Uterus (tissue), 2 donors: ENCODE measurements around the gene GOSR2.

Experiments used
- POLR2A ChIP-seq, 2 donors: fragments of 450-650 bp; IDR thresholded peaks; one replicate each; pipeline ENCODE4 v1.6.1; 2016; ENCODE audit warnings: antibody characterized with exemption in 2 of 2, mild to moderate bottlenecking in 1 of 2, moderate library complexity in 1 of 2
- TF ChIP-seq, protein P1 (sequence below), 4 experiments: fragments of 200-600 bp in 2 of 4; fragments of 450-650 bp in 2 of 4; sonication (generic) in 2 of 4; IDR thresholded peaks; one replicate each; pipeline ENCODE4 v1.5.1; 2016 to 2019; ENCODE audit warnings: antibody characterized with exemption in 4 of 4, mild to moderate bottlenecking in 2 of 4, moderate library complexity in 1 of 4

GRCh38 chr17:46898364-46898763, 24.6 kb upstream of the GOSR2 start:
- TF ChIP-seq, protein P1, sequence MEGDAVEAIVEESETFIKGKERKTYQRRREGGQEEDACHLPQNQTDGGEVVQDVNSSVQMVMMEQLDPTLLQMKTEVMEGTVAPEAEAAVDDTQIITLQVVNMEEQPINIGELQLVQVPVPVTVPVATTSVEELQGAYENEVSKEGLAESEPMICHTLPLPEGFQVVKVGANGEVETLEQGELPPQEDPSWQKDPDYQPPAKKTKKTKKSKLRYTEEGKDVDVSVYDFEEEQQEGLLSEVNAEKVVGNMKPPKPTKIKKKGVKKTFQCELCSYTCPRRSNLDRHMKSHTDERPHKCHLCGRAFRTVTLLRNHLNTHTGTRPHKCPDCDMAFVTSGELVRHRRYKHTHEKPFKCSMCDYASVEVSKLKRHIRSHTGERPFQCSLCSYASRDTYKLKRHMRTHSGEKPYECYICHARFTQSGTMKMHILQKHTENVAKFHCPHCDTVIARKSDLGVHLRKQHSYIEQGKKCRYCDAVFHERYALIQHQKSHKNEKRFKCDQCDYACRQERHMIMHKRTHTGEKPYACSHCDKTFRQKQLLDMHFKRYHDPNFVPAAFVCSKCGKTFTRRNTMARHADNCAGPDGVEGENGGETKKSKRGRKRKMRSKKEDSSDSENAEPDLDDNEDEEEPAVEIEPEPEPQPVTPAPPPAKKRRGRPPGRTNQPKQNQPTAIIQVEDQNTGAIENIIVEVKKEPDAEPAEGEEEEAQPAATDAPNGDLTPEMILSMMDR (IDR thresholded peaks at IDR 0.05): no peak
- no peak for TF ChIP-seq POLR2A (IDR thresholded peaks at IDR 0.05)
